ENCODE measurements around the gene POLE3.
A peak's percentile ranks its signal among the peaks of the same experiment; 100 is the strongest.
"Not testable (repeated sequence)": the region's sequence is repeated elsewhere in the genome, so short reads cannot be mapped to it uniquely, and the experiment has no call there.

POLE3 gene

GRCh38 chr9:113381441-113381840 lies 29.0 kb downstream of the POLE3 start:
- H3K9ac ChIP-seq (ENCODE audit: low read length); H3K36me3 ChIP-seq (ENCODE audit: control insufficient read depth, insufficient read depth, low read length); H3K4me3 ChIP-seq (ENCODE audit: low read length); H3K27me3 ChIP-seq (ENCODE audit: control insufficient read depth, insufficient read depth, low read length); H3K27ac ChIP-seq (ENCODE audit: low read depth, low read length); H3K4me1 ChIP-seq (ENCODE audit: control insufficient read depth, insufficient read depth, low read length): not testable (repeated sequence)

DNA sequence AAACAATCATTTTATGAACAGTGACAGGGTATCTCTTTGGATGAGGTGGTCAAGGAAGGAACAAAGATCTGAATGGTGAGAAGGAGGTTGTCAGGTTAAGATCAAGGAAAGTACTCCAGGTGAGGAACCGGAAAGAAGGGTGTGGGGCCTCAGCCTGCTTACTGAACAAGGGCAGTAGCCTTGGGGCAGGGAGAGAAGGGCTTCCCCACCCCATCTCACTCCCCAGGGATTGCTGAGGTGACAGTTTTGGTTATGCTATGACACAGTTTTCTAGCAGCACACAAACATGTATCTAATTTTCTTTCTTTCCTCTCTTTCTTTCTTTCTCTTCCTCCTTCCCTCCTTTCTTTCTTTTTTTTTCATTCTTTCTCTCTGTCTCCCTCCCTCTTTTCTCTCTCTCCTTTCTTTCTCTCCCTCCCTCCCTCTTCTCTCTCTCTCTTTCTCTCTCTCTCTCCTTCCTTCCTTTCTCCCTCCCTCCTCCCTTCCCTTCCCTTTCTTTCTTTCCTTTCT lies 29.6 kb downstream of the POLE3 start:
- Histone ChIP-seq H3K4me1 (ENCODE audit: control insufficient read depth, insufficient read depth, low read length) (no peaks in the 10 kb centered on the region), H3K4me3 (ENCODE audit: low read length) (no peak overlapping the region), H3K36me3 (ENCODE audit: control insufficient read depth, insufficient read depth, low read length) (no peaks in the 10 kb centered on the region), H3K27ac (ENCODE audit: low read depth, low read length) (no peak overlapping the region), H3K27me3 (ENCODE audit: control insufficient read depth, insufficient read depth, low read length) (no peaks in the 10 kb centered on the region), H3K9ac (ENCODE audit: low read length) (no peak overlapping the region)

GRCh38 chr9:113379829-113380210 lies 30.7 kb downstream of the POLE3 start:
- H3K4me1 ChIP-seq (ENCODE audit: control insufficient read depth, insufficient read depth, low read length); H3K36me3 ChIP-seq (ENCODE audit: control insufficient read depth, insufficient read depth, low read length); H3K4me3 ChIP-seq (ENCODE audit: low read length); H3K9ac ChIP-seq (ENCODE audit: low read length); H3K27me3 ChIP-seq (ENCODE audit: control insufficient read depth, insufficient read depth, low read length); H3K27ac ChIP-seq (ENCODE audit: low read depth, low read length): not testable (repeated sequence)

- not testable (repeated sequence) for H3K27me3 ChIP-seq (ENCODE audit: control insufficient read depth, insufficient read depth, low read length); H3K36me3 ChIP-seq (ENCODE audit: control insufficient read depth, insufficient read depth, low read length); H3K27ac ChIP-seq (ENCODE audit: low read depth, low read length); H3K9ac ChIP-seq (ENCODE audit: low read length); H3K4me3 ChIP-seq (ENCODE audit: low read length); H3K4me1 ChIP-seq (ENCODE audit: control insufficient read depth, insufficient read depth, low read length)
Observed at GRCh38 chr9:113379094-113379828, 31.2 kb downstream of the POLE3 start.

DNA sequence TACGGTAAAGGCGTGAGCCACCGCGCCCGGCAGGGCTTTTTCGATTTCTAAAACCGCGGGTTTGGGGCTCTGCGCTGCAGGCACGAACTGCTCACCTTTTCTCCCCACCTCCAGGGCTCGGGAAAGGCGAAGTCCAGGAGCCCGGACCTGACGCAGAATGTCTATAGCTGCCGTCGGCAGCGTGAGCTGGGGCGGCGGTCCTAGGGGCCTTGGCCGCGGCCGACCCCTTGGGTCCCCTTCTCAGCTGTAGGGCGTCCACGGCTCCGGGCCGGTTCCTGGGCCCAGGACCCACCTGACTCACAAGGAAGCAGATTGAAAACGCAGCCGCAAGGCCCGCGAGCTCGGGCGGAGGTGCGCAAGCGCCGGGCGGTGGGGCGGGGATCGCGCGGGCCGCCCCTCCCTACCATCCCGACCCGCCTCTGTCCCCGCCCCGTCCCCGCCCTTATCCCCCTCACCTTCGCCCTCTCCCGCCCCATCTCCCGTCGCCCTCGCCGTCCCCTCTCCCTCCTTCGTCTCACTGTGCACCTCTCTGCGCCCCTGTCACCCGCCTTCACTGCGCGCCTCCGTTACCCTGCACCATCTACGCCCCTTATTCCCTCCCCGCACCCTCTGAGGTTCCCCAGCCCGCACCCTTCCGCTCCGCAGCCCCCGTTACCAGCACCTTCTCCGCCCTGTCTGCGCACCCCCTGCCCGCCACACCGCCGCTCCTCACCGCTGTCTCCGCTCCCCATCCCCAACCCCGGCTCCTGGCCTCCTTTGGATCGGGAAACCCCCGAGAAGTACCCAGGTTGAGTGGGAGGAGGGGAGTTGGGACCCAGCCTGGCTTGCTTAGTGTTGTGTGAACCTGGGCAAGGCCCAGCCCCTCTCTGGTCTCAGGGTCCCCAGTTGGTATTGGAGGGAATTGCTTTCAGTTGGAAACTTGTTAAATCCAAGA lies 33.6 kb downstream of the POLE3 start, which contains the start of gene HDHD3:
Gene HDHD3 (minus strand): TSS at position 353 of the 934 bp plus-strand sequence. CDS start 2,632 bp downstream, outside the sequence.
- Histone ChIP-seq H3K27ac (ENCODE audit: low read depth, low read length) (peak within 1 kb of the TSS; percentile 88), H3K9ac (ENCODE audit: low read length) (peak within 1 kb of the TSS; percentile 80), H3K4me3 (ENCODE audit: low read length) (peak within 1 kb of the TSS; percentile 96), H3K27me3 (ENCODE audit: control insufficient read depth, insufficient read depth, low read length) (no peaks in the 10 kb centered on the region), H3K36me3 (ENCODE audit: control insufficient read depth, insufficient read depth, low read length) (peaks cover 5% of the 10 kb centered on the region), H3K4me1 (ENCODE audit: control insufficient read depth, insufficient read depth, low read length) (no peaks in the 10 kb centered on the region)

DNA sequence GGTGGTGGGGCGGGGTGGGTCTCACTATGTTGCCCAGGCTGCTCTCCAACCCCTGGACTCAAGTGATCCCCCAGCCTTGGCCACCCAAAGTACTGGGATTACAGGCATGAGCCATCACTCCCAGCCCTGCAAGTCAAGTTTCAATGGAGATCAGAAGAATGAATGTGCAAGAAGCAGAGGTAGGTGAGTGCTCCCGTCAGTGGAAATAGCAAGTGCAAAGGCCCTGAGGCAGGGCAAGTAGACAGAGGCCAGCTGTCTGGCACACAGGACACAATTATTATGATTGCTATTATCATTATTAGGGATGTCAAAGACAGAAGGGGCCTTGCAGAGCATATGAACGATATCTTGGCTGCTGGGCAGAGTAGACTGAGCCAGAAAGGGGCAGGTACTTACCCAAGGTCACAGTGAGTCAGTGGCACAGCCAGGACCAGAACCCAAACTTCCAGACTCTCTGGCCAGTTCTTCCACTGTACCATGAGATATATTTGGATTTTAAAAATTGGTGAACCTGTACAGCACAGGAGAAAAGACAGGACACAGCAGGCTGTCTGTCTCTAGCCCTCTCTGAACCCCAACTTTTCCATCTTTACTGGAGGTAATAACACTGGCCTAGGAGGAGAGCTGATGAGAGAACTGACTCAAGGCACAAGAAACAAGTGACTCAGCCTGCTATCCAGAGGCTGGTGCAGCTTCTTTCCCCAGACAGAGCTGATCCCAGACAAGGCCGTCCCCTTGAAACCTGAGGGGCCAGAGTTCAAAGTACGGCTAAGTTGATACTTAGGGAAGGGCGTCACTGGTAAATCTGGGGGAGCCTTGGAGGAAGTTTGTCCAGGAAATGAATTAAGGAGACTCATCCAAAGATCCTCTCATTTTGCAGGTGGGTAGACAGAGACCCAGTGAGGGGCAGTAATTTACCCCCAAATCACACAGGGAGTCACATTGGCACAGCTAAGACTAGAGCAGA lies 35.1 kb downstream of the POLE3 start:
- H3K4me3 ChIP-seq (ENCODE audit: low read length), result peak overlapping the region; percentile 45
- H3K27me3 ChIP-seq (ENCODE audit: control insufficient read depth, insufficient read depth, low read length), result no peaks in the 10 kb centered on the region
- no peak overlapping the region for H3K9ac ChIP-seq (ENCODE audit: low read length)
- H3K27ac ChIP-seq (ENCODE audit: low read depth, low read length), result no peak overlapping the region
- no peaks in the 10 kb centered on the region for H3K4me1 ChIP-seq (ENCODE audit: control insufficient read depth, insufficient read depth, low read length)
- H3K36me3 ChIP-seq (ENCODE audit: control insufficient read depth, insufficient read depth, low read length), result peaks cover 5% of the 10 kb centered on the region

GRCh38 chr9:113373676-113374392 lies 36.6 kb downstream of the POLE3 start:
- peaks cover 5% of the 10 kb centered on the region for H3K36me3 ChIP-seq (ENCODE audit: control insufficient read depth, insufficient read depth, low read length)
- H3K4me3 ChIP-seq (ENCODE audit: low read length), result no peak overlapping the region
- no peaks in the 10 kb centered on the region for H3K4me1 ChIP-seq (ENCODE audit: control insufficient read depth, insufficient read depth, low read length)
- no peak overlapping the region for H3K9ac ChIP-seq (ENCODE audit: low read length)
- H3K27ac ChIP-seq (ENCODE audit: low read depth, low read length), result no peak overlapping the region
- H3K27me3 ChIP-seq (ENCODE audit: control insufficient read depth, insufficient read depth, low read length), result no peaks in the 10 kb centered on the region

DNA sequence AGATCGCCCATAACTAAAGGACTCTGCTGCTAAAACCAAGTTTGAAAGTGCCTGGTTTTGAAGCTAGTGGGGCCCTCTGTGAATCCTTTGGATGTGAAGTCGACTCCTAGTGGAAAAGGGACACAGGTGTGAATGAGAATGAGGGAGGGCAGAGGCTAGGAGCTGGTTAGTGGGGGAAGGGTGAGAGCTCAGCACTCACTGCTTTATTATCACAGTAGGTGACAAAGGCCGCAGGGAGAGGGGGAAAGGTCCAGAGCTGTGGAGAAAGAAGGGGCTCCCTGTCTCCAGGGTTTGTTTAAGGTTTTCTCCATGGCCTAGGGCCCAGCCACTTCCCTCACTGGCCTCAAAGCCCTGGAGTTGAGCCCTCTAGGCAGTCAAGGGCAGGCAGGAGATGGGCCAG lies 37.2 kb downstream of the POLE3 start:
- H3K27ac ChIP-seq (ENCODE audit: low read depth, low read length), result no peak overlapping the region
- no peaks in the 10 kb centered on the region for H3K4me1 ChIP-seq (ENCODE audit: control insufficient read depth, insufficient read depth, low read length)
- no peaks in the 10 kb centered on the region for H3K27me3 ChIP-seq (ENCODE audit: control insufficient read depth, insufficient read depth, low read length)
- H3K4me3 ChIP-seq (ENCODE audit: low read length), result no peak overlapping the region
- peaks cover 5% of the 10 kb centered on the region for H3K36me3 ChIP-seq (ENCODE audit: control insufficient read depth, insufficient read depth, low read length)
- no peak overlapping the region for H3K9ac ChIP-seq (ENCODE audit: low read length)

- Histone ChIP-seq H3K27me3 (ENCODE audit: control insufficient read depth, insufficient read depth, low read length) (no peaks in the 10 kb centered on the region), H3K4me1 (ENCODE audit: control insufficient read depth, insufficient read depth, low read length) (no peaks in the 10 kb centered on the region), H3K9ac (ENCODE audit: low read length) (no peak overlapping the region), H3K36me3 (ENCODE audit: control insufficient read depth, insufficient read depth, low read length) (peaks cover 5% of the 10 kb centered on the region), H3K27ac (ENCODE audit: low read depth, low read length) (no peak overlapping the region), H3K4me3 (ENCODE audit: low read length) (no peak overlapping the region)
Observed at GRCh38 chr9:113372059-113372458, 38.4 kb downstream of the POLE3 start.

- Histone ChIP-seq H3K36me3 (ENCODE audit: control insufficient read depth, insufficient read depth, low read length) (peaks cover 5% of the 10 kb centered on the region), H3K9ac (ENCODE audit: low read length) (no peak overlapping the region), H3K27me3 (ENCODE audit: control insufficient read depth, insufficient read depth, low read length) (no peaks in the 10 kb centered on the region), H3K4me3 (ENCODE audit: low read length) (no peak overlapping the region), H3K27ac (ENCODE audit: low read depth, low read length) (no peak overlapping the region), H3K4me1 (ENCODE audit: control insufficient read depth, insufficient read depth, low read length) (no peaks in the 10 kb centered on the region)
Observed at GRCh38 chr9:113370806-113371325, 39.6 kb downstream of the POLE3 start.

DNA sequence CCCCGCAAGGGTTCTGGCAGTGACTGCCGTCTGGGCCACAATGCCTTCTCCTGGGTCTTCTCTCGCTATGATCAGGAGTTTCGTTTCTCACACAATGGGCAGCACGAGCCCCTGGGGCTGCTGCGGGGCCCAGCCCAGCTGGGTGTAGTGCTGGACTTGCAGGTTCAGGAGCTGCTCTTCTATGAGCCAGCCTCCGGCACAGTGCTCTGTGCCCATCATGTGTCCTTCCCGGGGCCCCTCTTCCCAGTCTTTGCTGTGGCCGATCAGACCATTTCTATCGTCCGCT lies 40.7 kb downstream of the POLE3 start:
- H3K27ac ChIP-seq (ENCODE audit: low read depth, low read length), result no peak overlapping the region
- no peaks in the 10 kb centered on the region for H3K4me1 ChIP-seq (ENCODE audit: control insufficient read depth, insufficient read depth, low read length)
- peaks cover 5% of the 10 kb centered on the region for H3K36me3 ChIP-seq (ENCODE audit: control insufficient read depth, insufficient read depth, low read length)
- H3K27me3 ChIP-seq (ENCODE audit: control insufficient read depth, insufficient read depth, low read length), result no peaks in the 10 kb centered on the region
- no peak overlapping the region for H3K4me3 ChIP-seq (ENCODE audit: low read length)
- no peak overlapping the region for H3K9ac ChIP-seq (ENCODE audit: low read length)
